PC-9 (cell line): ENCODE measurements around the gene B9D1.

Experiments used
- EZH2 ChIP-seq: fragments of 200-600 bp; sonication (generic); IDR thresholded peaks from 2 replicates; pipeline ENCODE4 v1.8.0; 2017; ENCODE audit warnings: antibody characterized with exemption, low read depth
- TF ChIP-seq, protein P1 (sequence below): fragments of 200-600 bp; sonication (generic); conservative IDR thresholded peaks from 2 replicates; pipeline ENCODE4 v1.6.1; 2017; ENCODE audit warnings: mixed run types, antibody characterized with exemption, mild to moderate bottlenecking, moderate library complexity

- TF ChIP-seq, protein P1, sequence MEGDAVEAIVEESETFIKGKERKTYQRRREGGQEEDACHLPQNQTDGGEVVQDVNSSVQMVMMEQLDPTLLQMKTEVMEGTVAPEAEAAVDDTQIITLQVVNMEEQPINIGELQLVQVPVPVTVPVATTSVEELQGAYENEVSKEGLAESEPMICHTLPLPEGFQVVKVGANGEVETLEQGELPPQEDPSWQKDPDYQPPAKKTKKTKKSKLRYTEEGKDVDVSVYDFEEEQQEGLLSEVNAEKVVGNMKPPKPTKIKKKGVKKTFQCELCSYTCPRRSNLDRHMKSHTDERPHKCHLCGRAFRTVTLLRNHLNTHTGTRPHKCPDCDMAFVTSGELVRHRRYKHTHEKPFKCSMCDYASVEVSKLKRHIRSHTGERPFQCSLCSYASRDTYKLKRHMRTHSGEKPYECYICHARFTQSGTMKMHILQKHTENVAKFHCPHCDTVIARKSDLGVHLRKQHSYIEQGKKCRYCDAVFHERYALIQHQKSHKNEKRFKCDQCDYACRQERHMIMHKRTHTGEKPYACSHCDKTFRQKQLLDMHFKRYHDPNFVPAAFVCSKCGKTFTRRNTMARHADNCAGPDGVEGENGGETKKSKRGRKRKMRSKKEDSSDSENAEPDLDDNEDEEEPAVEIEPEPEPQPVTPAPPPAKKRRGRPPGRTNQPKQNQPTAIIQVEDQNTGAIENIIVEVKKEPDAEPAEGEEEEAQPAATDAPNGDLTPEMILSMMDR = no peak
- TF ChIP-seq EZH2 = no peak
These were observed 56.1 kb downstream of the B9D1 start for GRCh38 chr17:19306160-19307111.
